Measurements from ENCODE around the gene KCNQ1. TPM values are rescaled to one million over a fixed set of nuclear protein-coding genes. Genes with fewer than 3 reads are reported as not detected.
A peak's percentile ranks its signal among the peaks of the same experiment; 100 is the strongest.

KCNQ1 gene
- polyA plus RNA-seq, 10 donors = 1.2 to 3.6 (median 2.4) TPM

GRCh38 chr11:2759228-2760195 is 314.7 kb downstream of the KCNQ1 start:
- DNase-seq = no peak

- DNase-seq = no peak
These were observed 315.5 kb downstream of the KCNQ1 start for GRCh38 chr11:2760196-2760871.

DNA sequence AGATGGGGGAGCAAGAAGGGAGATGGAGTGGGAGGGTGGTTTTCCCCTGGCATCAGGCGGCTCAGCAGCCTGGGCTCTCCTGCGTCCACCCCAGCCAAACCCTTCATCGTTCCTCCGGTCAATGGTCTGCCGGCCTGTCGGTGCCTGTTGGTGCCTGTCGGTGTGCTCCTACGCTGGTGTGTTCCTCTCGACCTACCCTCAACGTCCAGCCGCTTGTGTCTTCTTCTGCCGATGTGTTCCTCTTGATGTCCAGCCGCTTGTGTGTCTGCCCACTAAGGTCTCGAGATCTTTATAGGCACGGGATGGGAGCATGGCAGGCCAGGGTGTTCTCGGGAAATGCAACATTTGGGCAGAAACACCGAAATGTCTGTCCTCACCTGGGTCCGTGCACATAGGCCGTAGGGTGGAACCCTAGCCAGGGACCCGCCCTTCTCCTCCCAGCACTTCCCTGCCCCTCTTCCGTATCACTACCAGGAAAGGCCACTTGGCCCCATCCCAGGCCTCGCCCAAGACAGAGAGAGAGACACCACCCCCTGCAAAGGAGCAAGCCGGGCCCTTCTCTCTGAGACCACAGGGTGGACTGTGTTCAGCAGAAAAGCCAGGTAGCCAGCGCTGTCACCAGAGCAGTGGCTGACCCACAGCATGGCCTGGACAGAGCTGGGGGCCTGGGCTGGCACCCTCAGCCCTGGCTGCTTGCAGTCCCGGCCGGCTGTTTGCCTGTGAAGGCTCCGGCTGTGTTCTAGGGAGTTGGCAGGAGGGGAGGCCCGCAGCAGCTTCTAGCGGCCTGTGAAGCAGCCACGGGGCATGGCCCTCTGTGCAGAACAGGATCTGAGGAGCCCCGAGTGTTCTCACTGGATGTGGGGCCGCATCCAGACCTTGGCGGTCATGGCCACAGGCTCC is 316.6 kb downstream of the KCNQ1 start:
- no peak for DNase-seq

DNA sequence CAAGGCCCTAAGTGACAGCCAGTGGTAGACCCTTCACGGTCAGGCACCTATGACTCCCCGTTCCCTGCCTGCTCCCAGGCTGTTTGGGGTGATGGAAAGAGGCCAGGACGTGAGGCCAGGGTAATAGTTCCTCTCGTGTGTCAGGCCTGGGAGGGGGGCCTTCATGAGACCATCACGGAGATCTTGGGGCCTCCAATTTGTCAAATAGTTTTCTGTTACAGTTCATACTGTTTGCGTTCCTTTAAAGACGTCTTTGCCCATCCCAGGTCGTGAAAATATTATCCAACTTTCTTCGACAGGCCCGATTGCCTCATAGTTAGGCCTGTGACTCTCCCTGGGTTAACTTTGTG is 317.2 kb downstream of the KCNQ1 start:
- no peak for DNase-seq

DNA sequence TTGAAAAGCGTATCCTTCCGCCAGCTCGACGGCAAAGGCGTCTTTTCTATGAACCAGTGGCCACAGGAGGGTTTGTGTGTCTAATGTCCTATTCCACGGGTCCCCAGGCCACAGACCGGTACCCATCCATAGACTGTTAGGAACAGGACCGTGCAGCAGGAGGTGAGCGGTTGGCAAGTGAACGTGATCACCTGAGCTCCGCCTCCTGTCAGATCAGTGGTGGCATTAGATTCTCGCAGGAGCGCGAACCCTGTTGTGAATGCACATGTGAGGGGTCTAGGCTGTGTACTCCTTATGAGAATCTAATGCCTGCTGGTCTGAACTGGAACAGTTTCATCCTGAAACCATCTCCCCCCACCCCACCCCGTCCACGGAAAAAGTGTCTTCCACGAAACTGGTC is 317.6 kb downstream of the KCNQ1 start:
- no peak for DNase-seq

DNA sequence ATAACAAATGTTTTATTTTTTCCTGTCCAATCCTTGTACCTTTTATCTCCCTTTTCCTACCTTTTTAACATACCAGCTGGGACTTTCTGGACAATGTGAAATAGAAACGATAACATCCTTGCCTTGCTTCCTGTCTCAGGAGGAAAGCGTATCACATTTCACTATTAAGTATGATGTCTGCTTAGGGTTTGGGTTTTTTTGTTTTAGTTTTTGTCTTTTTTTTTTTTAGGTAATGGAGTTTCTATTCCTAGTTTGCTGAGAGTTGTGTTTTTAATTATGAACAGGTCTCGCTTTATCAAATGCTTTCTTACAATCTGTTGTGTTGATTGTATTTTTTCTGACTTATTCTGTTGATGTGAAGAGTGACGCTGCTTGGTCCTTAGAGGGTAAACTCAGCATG is 319.2 kb downstream of the KCNQ1 start:
- no peak for DNase-seq

GRCh38 chr11:2765491-2765890 is 320.7 kb downstream of the KCNQ1 start:
- no peak for DNase-seq

DNA sequence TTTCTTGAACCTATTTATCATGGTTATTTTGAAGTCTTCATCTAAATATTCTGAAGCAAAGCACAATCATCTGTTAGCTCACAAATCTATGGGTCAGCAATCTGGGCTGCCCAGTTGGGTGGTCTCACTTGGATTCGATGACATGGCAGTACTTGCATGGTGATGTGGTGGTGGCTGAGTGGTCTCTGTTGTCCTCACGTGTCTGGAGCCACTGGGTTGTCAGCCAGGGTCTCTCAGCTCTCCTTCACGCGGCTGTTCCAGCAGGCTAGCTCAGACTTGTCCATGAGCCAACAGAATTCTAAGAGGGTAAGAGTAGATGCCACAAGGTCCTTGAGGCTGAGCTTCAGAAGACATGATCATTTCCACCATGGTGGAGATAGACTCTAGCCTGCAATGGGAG is 321.4 kb downstream of the KCNQ1 start:
- DNase-seq = no peak

GRCh38 chr11:2767071-2767470 is 322.3 kb downstream of the KCNQ1 start:
- DNase-seq = no peak

- no peak for DNase-seq
These were observed 323.0 kb downstream of the KCNQ1 start for GRCh38 chr11:2767801-2768200.

DNA sequence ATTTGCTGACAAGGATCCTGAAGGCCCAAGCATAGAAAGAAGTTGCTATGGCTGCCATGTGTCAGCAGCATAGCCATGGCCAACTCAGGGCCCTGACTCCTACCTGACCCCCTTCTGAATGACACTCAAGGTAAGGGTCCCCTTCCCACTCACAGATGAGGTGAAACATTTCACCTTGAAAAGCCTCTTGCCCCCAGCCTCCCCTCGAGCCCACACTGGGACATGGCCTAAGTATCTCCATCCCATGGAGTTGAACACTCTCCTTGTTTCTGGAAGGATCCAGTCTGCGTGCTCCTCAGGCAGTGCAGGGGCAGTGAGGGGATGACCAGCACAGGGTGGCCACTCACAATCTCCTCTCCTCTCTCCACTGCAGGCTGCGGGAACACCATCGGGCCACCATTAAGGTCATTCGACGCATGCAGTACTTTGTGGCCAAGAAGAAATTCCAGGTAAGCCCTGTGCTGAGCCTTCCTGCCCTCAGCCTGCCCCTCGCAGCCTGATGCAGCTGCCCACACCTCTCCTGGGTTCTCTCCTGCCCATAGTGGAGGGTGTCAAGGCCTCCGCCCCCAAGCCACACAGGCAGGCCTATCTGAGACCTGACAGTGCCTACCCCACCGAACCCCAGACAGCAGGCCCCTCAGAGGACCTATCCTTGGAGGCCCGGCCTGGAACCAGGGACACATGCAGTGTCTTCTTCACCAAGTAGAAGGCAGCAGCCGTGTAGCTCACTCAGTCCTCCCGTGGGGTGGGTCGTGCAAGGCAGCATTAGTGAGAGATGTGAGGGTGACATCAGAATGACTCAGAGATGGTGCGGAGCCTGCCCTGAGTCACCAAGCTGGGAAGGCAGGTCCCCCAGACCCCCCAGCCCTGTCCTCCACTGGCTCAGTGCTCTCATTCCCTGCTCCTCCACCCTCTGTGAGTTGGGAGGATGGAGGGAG is 323.9 kb downstream of the KCNQ1 start:
- peak in 1 of 3 donors; percentile 71 for DNase-seq

DNA sequence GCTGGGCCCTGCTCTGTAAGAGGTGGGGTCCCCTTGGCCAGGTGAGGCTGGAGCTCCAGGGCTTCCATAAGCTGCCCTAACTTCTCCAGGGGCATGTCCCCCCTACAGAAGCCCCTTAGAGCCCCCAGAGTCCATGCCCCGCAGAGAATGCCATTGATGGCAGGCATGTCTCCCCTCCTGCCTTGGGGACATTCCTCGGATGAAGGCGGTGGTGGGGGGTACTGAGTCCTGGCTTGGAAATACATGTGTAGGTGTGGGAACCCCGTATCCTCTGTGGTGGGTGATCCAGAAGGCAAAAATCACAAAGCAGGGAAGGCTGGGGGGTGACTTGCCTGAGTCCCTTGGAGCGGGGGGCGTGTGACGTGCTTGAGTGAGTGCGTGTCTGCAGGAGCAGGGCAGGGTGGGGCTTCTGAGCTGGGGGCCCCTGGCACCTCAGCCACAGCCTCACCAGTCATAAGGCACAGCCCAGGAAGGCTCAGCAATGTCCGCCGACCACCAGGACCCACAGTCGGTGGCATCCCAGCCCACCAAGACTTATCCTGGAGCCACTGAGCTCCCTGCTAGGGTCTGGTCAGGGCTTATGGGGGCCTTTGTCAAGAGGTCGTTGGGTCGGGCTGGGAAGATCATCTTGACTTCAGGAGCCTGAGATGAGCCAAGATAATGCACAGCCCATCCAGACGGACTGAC is 324.7 kb downstream of the KCNQ1 start:
- no peak for DNase-seq

DNA sequence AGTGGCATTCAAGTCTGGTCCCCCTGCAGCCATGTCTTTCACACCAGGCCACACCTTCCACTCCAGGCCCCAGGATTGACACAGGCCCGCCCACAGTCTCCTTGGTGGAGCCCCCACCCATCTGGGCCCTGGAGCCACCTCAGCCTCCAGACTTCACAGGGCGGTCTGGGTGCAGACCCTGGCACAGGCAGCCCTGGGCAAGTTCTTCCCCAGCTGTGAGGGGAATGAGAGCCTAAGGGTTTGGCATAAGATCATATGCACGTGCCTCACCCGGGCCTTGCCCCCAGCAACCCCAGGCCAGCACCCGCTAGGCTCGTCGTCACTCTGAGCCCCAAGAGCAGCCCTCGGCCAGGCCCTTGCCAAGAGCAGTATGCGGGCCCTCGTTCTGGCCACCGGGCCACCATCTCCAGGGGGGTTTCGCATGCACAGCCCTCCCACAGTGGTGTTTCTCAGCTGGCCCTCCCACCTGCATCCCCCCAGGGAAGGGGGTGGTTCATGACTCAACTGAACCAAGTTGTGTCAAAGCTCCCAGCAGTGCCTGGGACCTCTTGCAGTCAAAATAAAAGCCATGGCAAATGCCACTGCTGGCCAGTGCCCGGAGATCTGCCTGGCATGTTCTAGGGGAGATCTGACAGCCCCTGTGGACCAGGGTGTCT is 325.4 kb downstream of the KCNQ1 start:
- no peak for DNase-seq

- no peak for DNase-seq
These were observed 326.0 kb downstream of the KCNQ1 start for GRCh38 chr11:2770761-2771301.

DNA sequence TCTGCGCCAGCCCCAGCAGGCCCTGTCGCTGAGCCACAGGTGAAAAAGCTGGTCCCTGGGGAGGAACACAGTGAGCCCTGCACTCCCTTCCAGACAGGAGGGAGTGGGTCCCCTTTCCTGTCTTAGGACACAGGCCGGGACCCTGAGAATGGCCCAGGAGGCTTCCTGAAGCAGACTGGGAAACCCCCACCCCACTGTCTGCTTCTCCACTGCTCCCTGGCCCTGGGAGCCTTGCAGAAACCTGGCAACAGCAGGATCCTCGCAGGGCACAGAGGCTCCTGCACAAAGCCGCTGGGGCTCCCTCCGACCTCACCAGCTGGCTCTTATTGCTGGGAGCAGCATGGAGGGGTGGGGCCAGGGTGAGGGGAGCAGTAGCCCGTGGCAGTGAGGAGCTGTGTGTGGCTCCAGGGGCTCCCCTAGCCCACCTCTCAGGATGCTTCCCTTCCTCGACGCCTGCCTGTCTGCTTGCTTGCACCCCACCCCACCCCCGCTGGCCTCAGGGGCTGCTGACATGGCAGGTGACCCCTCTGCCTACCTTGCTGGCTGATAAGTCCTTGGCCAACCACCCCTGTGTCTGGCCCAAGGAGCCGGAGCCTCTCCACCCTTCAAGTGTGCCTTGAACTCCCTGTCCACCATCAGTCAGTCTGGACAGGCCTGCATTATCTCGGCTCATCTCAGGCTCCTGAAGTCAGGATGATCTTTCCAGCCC is 327.1 kb downstream of the KCNQ1 start:
- no peak for DNase-seq

GRCh38 chr11:2772544-2773031 is 327.8 kb downstream of the KCNQ1 start:
- DNase-seq = no peak

GRCh38 chr11:2774173-2775082 is 329.6 kb downstream of the KCNQ1 start:
- DNase-seq = no peak

Measured in muscle of back (tissue), 11 donors.